Activated T-helper 1 cell treated with Interleukin-2 at 50 U/mL for 16 hours (primary cell): ENCODE data around the gene PXDN.
"Not testable (repeated sequence)": the region's sequence is repeated elsewhere in the genome, so short reads cannot be mapped to it uniquely, and the experiment has no call there.

Experiments
- DNase-seq: peaks from one replicate; pipeline ENCODE4 v3.0.0-alpha.2; 2020; ENCODE audit warnings: low read depth

PXDN gene

DNA sequence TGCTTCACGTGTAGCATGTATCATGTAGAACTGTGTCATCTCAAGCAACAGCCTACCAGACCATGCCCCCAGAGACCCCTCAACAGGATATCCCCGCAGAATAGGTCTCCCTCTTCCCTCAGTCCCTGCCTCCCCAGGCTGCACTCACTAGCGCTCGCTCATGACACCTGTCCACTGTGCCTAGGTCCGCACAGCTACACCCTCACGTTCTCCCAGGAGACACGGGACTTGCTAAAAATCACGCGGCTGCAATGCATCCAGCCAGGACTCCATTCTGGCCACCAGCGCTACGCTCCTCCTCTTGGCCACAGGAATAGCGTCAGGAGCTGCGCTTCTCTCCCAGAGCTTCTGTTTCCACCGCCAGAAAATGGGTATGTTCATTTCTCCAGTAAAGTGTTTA lies 2.5 kb downstream of the PXDN start:
- no peak for DNase-seq

DNA sequence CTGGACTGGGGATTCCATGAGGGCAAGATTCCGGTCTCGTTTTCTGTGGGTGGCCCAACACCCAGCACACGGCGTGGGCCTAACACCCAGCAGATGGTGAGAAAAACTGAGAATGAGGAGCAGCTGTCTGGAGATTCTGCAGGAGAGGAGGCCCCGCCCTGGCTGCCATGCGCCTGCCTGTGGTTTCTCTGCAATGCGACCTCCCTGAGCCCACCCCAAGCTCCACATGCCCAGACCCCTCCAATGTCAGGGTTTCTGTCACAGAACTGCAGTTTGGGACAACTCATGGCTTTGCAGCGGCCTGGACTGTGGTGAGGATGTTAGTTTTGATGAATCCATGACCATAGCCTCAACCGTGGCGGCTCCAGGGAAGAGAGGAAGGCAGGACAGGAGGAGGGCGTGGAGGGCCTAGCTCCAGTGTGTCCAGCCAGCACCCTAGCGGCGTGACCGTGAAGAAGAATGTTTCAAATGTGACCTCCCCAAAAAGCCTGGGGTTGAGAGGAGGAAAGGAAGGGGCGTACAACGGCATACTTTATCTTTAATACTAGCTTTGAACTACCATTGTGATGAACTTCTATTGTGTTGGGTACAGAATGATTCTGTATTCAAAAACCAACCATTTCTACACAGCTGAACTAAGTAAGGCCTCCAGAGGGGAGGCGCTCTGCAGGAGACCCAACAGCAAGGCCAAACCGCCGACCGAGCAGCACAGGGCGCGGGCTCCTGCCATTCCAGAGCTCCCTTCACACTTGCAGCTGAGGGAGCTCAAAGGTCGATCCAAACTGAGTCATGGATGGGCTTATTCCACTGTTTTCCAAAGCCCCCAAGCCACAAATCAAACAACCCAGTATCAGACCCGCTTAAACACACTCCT lies 3.4 kb downstream of the PXDN start:
- DNase-seq = no peak

DNA sequence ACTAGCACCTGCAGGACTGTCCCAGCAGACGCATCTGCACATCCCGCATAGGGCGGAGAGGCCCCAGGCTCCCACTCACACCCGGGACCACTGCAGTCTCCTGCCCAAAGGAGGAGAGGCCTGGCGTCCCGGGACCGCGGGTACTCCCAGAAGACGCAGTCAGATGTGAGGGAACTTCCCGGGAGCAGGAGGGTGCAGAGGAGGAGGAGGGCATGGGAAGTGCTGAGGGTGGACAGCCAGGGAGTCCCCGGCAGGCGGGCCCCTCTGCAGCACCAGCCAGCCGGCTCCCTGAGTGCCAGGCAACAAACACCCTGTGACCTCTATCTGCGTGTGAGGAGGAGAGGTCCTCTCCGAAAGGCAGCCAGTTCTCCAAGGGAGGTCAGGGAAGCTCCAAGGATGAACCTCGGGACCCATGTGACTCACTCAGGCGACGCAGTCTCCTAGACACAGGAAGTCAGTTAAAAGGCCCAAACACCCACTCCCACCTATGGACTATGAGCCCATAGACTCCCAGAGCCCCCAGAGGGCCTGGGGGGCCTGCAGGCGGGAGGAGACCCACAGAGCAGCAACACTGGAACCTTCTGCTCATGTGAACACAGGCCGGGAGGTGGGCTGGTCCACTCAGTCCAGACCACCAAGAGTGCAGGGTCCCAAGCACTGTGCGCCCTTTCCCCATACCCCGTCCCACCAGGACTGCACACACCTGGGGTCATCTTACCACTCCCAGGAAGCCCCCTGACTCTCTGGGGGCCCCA lies 4.2 kb downstream of the PXDN start:
- DNase-seq = no peak

DNA sequence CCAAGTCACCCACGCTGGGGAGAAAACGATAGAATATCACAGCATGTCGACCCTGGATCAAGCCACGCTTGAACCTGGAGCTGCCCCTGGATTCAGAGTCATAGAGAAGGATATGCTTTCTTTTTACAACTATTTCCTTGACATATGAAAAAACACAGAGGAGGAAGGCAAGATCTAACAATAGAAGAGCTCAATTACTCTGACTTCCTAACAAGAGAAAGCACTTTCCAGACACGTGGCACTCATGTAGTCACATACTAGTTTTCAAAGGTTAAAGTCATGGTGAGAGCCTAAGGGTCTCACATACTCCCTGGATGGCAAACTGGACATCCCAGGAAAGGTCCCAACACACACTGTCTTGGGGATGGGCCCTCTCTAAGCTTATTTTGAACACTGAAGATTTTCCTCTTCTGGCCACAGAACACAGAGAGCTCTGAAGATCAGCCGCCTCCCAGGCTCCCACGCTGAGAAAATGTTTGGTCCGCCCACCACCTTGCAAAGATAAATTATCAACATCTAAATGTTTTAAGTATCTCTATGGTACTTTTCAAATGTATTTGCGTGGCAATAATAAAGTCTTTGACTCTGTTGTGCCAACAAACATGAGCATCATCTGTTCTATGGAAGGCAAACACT lies 4.9 kb downstream of the PXDN start:
- no peak for DNase-seq

DNA sequence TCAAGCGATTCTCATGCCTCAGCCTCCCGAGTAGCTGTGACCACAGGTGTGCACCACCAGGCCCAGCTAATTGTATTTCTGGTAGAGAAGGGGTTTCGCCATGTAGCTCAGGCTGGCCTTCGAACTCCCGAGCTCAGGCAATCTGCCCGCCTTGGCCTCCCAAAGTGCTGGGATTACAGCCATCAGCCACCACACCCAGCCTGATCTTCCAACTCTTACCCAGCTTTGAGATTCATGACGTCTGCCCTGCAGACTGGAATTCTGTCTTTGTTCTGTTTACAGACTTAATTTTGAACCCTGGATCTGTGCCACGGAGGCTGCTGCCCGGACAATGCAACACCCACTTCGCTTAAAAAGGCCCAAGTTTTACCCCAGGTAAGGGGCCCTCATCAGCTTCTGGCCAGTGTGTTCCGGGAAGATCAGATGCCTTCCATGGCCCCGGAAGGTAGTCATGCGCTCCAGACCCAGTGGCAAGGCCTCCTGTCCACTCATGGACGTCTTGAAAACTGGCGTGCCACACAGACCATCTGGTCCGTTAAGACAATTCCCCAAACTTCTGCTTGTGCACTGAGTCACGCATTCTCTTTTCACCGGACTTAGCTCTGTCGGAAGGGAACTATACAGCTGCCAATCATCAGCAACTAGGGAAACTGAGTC lies 5.5 kb downstream of the PXDN start:
- DNase-seq = no peak

DNA sequence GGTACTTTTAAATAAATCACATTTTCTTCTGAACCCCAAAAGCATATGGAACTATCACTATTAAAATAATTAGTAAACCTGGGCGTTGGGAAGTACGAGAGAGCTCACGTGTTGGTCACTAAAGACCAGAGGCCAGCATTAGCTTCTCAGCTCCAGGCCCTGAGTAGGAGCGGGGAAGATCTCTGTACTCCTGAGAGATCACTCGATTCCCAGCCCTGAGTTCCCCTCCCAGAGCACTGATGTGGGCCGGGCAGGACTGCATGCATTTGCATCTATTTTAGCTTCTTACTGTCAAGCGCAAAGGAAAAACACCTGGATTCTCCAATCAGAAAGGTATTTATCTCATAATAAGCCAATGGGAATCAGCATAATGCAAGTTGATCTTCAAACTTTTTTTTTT lies 6.2 kb downstream of the PXDN start:
- no peak for DNase-seq

DNA sequence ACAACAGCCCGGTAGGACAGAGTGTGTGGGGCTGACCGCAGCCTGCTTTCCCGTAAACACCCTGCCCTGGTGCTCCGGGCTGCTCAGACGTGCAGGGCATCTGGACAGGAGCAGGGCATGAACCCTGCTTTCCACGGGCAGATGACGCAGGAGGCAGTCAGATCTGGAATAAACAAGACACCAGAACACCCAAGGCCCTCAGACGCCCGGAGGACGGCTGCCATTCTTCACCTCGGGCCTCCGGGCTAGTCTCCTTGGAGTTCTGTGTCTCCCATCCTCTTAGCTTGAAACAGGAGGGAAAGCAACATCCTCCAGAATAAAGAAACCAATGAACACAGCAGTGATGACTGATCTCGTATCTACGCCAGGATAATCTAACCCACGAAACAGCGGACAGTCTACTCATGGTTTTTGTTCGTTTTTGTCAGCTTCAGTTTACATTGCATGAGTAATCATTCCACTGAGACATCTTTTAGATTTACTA lies 7.3 kb downstream of the PXDN start:
- no peak for DNase-seq

DNA sequence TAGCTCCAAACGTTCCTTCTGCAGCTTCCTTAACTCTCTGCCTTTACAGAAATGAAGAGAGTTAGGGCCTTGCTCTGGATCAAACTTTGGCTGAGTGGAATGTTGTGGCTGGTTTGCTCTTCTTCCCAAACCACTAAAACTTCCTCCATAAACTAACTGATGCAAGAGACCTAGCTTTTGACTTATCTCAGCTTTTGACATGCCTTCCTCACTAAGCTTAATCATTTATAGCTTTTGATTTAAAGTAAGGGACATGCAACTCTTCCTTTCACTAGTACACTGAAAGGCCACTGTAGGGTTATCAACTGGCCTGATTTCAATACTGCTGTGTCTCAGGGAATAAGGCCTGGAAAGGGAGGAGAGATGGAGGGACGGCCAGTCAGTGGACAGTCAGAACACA lies 8.3 kb downstream of the PXDN start:
- DNase-seq = no peak

DNA sequence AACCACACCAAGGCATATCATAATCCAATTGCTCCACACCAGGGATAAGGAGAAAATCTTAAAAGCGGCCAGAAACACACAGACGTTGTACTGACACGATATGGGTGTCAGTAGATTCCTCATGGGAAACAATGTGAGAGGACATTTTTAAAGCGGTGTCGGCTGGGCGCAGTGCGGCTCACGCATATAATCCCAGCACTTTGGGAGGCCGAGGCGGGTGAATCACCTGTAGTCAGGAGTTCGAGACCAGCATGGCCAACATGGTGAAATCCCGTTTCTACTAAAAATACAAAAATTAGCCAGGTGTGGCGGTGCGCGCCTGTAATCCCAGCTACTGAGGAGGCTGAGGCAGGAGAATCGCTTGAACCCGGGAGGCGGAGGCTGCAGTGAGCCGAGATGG lies 11.0 kb downstream of the PXDN start:
- DNase-seq = not testable (repeated sequence)

DNA sequence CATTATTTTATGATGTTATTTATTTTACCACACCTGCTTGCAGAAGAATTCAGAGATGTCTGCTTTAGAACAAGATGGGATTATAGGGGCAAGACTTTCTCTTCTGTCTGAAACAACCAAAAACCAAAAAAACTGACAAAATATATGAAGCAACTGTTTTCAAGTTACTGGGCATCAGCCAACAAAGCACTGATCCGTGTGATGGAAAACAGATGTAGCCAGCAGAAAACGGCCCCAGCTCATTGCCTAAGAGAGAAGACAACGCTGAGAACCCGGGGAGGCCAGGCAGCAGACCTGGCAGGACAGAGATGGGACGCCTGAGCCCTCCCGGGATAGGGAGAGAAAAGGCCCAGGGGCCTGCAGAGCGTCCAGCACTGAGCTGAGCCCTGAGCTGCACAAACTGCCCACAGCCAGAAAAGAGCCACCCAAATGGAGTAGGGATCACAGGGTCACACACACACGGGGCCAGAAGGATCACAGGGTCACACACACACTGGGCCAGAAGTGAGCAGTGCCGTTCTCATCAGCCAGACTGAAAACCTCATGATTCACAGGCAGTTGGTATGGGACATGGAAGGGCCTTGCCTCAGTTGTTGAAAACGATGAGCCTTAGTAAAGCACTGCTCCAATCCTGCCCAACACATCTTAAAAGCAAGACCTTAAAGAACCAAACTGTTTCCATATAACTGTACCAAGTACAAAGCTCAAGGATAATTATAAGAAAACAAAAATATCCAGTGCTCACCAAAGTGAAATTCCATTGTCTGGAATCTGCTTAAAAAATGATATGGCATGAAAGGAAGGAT lies 12.1 kb downstream of the PXDN start:
- DNase-seq = no peak

DNA sequence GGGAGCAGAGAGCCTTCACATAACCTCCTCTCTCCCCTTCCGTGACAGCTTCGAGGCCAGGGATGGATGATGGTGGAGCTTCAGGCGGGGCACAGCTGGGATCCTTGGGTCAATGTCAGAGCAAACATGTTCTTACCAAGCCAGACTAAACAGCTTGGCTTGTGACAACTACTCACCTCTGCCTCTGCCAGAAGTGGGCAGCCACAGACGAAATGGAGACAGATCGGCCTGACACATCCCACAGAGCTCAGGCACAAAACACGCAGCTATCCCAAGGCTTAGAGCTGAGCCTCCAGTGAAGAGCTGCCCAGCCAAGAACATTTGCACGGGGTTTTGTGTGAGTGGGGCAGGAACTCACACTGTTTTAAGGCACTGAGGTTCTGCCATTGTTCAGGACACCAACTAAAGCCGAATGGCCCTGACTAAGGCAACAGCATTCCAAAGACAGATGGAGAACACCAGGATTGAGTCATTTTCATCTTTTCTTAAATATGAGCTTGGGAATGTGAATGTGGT lies 12.8 kb downstream of the PXDN start:
- no peak for DNase-seq

DNA sequence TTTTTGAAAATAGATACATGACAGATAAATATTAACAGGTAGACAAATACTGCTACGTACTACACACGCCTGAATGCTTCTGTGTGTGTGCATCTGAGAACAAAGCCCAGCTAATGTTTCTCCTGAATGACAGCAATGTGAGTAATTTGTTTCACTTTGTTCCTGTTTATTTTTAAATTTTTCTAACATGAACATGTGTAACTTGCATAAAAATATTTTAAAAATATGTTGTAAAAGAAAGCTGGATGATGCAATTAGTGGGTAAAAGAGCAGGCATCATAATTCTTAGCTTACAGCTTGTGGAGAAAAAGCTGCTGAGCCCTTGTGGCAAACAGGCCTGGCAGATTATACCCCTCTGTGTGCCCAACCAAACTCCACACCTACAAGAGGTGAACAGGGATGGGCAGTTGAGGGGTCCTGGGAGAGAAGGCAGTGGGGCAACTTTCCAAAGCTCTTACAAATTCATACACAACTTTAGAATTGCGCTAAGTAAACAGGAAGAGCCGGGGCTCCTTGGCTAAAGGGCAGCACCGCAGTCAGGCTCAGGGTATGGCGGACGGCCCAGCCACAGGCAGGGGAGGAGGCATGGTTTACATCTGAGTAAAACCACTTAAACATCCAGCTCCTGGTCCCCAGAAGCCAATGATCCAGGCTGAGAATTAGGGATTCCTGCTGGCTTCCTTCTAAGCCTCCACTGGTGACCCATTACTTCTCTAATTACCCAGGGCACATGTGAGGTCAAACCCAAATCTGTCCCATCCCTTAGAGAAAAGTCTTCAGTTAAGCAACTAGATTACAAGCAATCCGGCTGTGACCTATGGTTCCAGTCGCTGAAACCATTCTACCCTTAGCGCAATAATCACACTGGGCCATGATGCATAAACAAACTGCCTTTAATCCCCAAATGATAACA lies 14.0 kb downstream of the PXDN start:
- no peak for DNase-seq

DNA sequence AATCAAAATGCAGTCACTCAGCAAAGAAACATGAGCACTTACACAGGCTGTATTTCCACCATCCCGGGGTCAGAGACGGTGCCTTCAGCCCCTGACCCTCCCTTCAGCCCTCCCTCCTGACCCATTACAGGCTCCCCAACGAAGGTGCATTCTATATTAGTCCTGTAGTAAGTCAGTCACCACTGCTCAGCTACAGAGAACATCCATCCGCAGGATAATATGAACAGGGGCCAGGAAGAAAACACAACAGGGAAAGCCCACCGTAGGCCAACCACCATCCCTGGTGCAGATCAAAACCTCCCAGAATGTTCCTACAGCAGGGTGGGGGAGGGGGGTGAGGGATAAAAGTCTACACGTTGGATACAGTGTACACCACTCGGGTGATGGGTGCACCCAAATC lies 15.1 kb downstream of the PXDN start:
- DNase-seq = no peak

DNA sequence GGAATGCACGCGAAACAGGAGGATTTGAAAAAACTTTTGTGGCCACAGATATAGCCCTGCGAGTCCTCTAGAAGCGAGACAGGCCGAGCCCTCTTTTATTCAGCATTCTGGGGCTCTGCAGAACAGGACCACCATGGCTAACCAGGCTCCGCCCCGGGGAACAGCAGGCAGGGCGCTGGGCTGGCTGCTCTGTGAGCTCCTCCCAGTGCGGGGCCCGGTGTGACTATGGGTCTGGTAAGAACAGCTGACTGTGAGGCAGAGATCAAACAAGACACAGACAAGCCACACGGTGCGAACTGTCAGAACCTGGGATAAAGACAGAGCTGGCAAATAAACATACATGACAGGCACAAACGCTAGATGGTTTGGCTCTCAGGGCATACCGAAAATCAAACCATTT lies 15.5 kb downstream of the PXDN start:
- no peak for DNase-seq

DNA sequence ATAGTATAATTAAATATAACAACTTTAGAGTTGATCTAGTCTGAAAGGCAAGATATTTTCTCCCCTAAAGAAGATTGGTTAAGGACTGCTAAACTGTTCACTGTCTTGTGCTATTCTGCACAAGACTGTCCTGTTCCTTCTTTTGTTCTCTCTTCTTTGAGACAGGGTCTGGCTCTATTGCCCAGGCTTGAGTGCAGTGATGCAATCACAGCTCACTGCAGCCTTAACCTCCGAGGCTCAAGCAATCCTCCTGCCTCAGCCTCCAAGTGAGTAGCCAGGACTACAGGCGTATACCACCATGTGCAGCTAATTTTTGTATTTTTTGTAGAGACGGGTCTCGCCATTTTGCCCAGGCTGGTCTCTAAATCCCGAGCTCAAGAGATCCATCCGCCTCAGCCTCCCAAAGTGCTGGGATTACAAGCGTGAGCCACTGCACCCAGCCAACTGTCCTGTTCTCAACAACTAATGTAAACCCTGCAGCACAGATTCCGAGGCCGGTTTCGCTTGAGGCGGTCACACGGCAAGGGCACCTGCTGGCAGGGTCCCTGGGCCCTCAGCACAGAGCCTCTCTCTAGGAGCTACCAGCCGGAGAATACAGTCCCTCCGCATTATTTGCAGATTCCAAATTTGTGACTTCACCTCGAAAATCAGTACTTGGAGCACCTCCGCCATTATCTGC lies 16.4 kb downstream of the PXDN start:
- no peak for DNase-seq

DNA sequence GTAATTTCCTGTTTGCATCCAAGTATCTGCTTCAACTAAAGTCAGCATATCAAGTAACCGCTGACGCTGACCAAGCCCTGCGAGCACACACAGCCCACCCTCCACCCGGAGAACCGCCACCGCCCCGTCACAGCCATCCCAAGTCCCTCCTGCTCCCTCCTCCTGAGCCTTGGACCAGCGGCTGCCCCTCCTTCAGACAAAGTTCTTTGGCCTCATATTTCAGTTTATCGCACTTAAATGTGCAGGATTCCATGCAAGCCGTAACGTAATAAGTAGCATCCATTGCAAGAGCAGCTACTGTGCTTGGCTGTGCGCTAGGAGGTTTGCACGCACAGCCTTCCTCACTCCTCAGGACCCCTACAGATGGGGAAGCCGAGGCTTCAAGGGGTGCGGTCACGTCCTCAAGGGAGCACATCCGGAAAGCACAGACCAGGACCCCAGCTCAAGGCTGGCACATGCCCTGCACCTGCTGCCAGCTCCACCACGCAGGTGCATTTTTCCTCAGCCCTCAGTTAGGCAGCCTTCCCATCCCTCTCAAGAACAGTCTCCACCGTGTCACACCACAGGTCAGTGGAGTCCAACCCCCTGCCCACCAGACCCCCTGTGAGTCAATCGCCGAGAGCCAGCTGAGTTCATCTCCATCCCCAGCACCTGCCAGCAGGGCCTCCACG lies 17.1 kb downstream of the PXDN start:
- no peak for DNase-seq

DNA sequence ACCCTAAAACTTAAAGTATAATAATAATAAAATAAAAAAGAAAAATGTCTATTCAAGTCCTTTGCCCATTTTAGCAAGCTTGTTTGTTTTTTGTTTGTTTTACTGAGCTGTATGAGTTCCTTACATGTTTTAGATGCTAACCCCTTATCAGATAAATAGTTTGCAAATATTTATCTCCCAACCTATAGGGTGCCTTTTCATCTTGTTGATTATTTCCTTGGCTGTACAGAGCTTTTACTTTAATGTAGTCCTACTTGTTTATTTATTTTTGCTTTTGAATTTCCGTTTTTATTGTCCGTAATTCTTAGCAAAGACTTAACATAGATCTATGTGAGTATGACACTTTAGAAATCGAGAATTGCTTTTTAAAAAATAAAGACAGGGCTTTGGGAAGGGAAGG lies 17.8 kb downstream of the PXDN start:
- no peak for DNase-seq

DNA sequence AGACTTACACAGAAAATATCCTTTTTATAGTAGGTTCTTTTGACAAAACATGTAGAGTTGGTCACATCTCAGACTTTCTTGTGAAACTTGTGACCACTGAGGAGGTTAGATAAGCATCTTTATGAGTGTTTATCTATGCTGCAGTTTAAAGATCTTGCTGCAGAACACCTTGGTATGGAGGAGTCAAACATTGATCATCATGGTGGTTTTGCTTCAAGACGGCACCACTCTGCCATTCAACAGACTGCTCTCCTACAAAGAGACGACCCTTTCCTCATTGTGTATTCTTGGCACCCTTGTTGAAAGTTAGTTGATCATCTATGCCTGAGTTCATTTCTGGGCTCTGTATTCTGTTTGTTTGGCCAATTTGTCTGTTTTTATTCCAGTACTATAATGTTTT lies 20.0 kb downstream of the PXDN start:
- not testable (repeated sequence) for DNase-seq
